Neuronal stem cell (in vitro differentiated cells): Measurements from ENCODE around the gene GABARAP.
A peak's percentile ranks its signal among the peaks of the same experiment; 100 is the strongest.

Experiments used
- DNase-seq: peaks from one replicate; pipeline ENCODE4 v3.0.0-alpha.2; 2013; ENCODE audit warnings: low spot score
- H2AFZ ChIP-seq: one replicate; pipeline ENCODE4 v1.6.1; 2013; ENCODE audit warnings: mild to moderate bottlenecking, low read length, inconsistent platforms
- H2AK5ac ChIP-seq: 2 replicates; pipeline ENCODE4 v1.6.1; 2013; ENCODE audit warnings: low read depth, mild to moderate bottlenecking, inconsistent platforms, low read length, moderate library complexity, mixed read lengths
- H2BK120ac ChIP-seq: 2 replicates; pipeline ENCODE4 v1.6.1; 2013; ENCODE audit warnings: low read depth, mild to moderate bottlenecking, inconsistent platforms, low read length, moderate library complexity, mixed read lengths
- H2BK12ac ChIP-seq: one replicate; pipeline ENCODE4 v1.6.1; 2013; ENCODE audit warnings: low read length, inconsistent platforms
- H2BK15ac ChIP-seq: 2 replicates; pipeline ENCODE4 v1.6.1; 2013; ENCODE audit warnings: mild to moderate bottlenecking, low read length, inconsistent platforms, mixed read lengths
- H2BK5ac ChIP-seq: one replicate; pipeline ENCODE4 v1.6.1; 2013; ENCODE audit warnings: inconsistent platforms, mild to moderate bottlenecking, low read length, moderate library complexity
- H3K14ac ChIP-seq: one replicate; pipeline ENCODE4 v1.6.1; 2013; ENCODE audit warnings: low read length, inconsistent platforms
- H3K18ac ChIP-seq: 2 replicates; pipeline ENCODE4 v1.6.1; 2013; ENCODE audit warnings: low read length, inconsistent platforms
- H3K23ac ChIP-seq: 2 replicates; pipeline ENCODE4 v1.6.1; 2013; ENCODE audit warnings: low read depth, mild to moderate bottlenecking, mixed read lengths, low read length, inconsistent platforms; ENCODE audit not compliant: poor library complexity
- H3K27ac ChIP-seq: replicated peaks from 3 replicates; pipeline ENCODE4 v1.5.1; 2013; ENCODE audit warnings: low read length, inconsistent platforms
- H3K27me3 ChIP-seq, 3 experiments: 2 replicates each; pipeline ENCODE4 v1.6.1; 2013; ENCODE audit warnings: low read length in 3 of 3, mild to moderate bottlenecking in 2 of 3, inconsistent platforms in 1 of 3, low read depth in 1 of 3, mixed read lengths in 1 of 3, moderate library complexity in 1 of 3; ENCODE audit not compliant: control insufficient read depth in 3 of 3, insufficient read depth in 3 of 3
- H3K36me3 ChIP-seq, 2 donors: replicated peaks in 1 of 2; 2 replicates each; pipeline ENCODE4 v1.6.1; 2013; ENCODE audit warnings: low read length in 2 of 2; ENCODE audit not compliant: control insufficient read depth in 2 of 2, insufficient read depth in 2 of 2
- H3K4ac ChIP-seq: 2 replicates; pipeline ENCODE4 v1.6.1; 2013; ENCODE audit warnings: inconsistent platforms, mild to moderate bottlenecking, low read length, moderate library complexity
- H3K4me1 ChIP-seq, 2 donors: 1 replicate in 1 of 2; 2 replicates in 1 of 2; pipeline ENCODE4 v1.6.1; 2013; ENCODE audit warnings: low read length in 2 of 2, low read depth in 1 of 2; ENCODE audit not compliant: control insufficient read depth in 2 of 2, insufficient read depth in 1 of 2
- H3K4me2 ChIP-seq: one replicate; pipeline ENCODE4 v1.6.1; 2013; ENCODE audit warnings: mild to moderate bottlenecking, low read length, inconsistent platforms; ENCODE audit not compliant: insufficient read depth, poor library complexity, severe bottlenecking
- H3K4me3 ChIP-seq, 2 donors: 2 replicates each; pipeline ENCODE4 v1.5.1; 2013; ENCODE audit warnings: low read length in 2 of 2, mild to moderate bottlenecking in 2 of 2, inconsistent platforms in 1 of 2, moderate library complexity in 1 of 2
- H3K79me1 ChIP-seq: one replicate; pipeline ENCODE4 v1.6.1; 2013; ENCODE audit warnings: low read depth, mild to moderate bottlenecking, inconsistent platforms, low read length, moderate library complexity
- H3K9ac ChIP-seq: one replicate; pipeline ENCODE4 v1.6.1; 2013; ENCODE audit warnings: mild to moderate bottlenecking, low read depth, low read length, inconsistent platforms; ENCODE audit not compliant: poor library complexity
- H3K9me3 ChIP-seq, 2 donors: replicated peaks in 1 of 2; 2 replicates each; pipeline versions ENCODE3 to v1.6.1; 2013; ENCODE audit warnings: low read length in 2 of 2, mild to moderate bottlenecking in 2 of 2, inconsistent platforms in 1 of 2, low read depth in 1 of 2, mixed read lengths in 1 of 2, moderate library complexity in 1 of 2; ENCODE audit not compliant: control insufficient read depth in 2 of 2, insufficient read depth in 1 of 2
- H4K8ac ChIP-seq: one replicate; pipeline ENCODE4 v1.6.1; 2013; ENCODE audit warnings: low read depth, mild to moderate bottlenecking, inconsistent platforms, low read length, moderate library complexity
- H4K91ac ChIP-seq: one replicate; pipeline ENCODE4 v1.6.1; 2013; ENCODE audit warnings: low read length, low read depth, mild to moderate bottlenecking, inconsistent platforms; ENCODE audit not compliant: poor library complexity
- WGBS, 2 donors: extraction: QIAGEN DNeasy Blood & Tissue Kit; methylation state at CpG; one replicate each; pipeline ENCODE4 v1.1.7; 2013; ENCODE audit warnings: missing lambda C conversion rate in 2 of 2, mixed read lengths in 1 of 2; ENCODE audit not compliant: insufficient read length in 2 of 2, insufficient replicate concordance in 1 of 2; ENCODE audit errors: extremely low coverage in 2 of 2; 5-methylcytosine and 5-hydroxymethylcytosine counted together

Gene GABARAP

GRCh38 chr17:7196651-7197401 lies 45.4 kb downstream of the GABARAP start:
- no CpG with 5 or more reads among the region's 22 CpGs for WGBS, 2 donors
- no peak overlapping the region for H3K9ac ChIP-seq

GRCh38 chr17:7195971-7196370 lies 46.3 kb downstream of the GABARAP start:
- Histone ChIP-seq H2AK5ac (no peak overlapping the region), H3K27ac (no peak overlapping the region), H4K8ac (no peak overlapping the region), H4K91ac (no peak overlapping the region), H3K4me3 (no peak overlapping the region), H2AFZ (no peak overlapping the region), H2BK15ac (no peak overlapping the region), H3K4ac (no peak overlapping the region), H3K9me3 (no peaks in the 10 kb centered on the region), H2BK5ac (no peak overlapping the region), H3K4me2 (no peak overlapping the region), H3K18ac (no peak overlapping the region), H2BK12ac (no peak overlapping the region), H3K79me1 (peaks cover 3% of the 10 kb centered on the region), H3K36me3 (peaks cover 53 to 85% of the 10 kb centered on the region in 2 donors), H3K27me3 (no peaks in the 10 kb centered on the region), H3K9ac (no peak overlapping the region), H3K4me1 (peaks cover 0 to 3% of the 10 kb centered on the region in 2 donors), H3K23ac (no peak overlapping the region), H3K14ac (no peak overlapping the region), H2BK120ac (no peak overlapping the region)
- no peak for DNase-seq
- WGBS, 2 donors: no CpG with 5 or more reads among the region's 12 CpGs

More at GRCh38 chr17:7196651-7197401, 45.4 kb downstream of the GABARAP start:
- H4K91ac ChIP-seq: no peak overlapping the region
- H3K79me1 ChIP-seq: peaks cover 3% of the 10 kb centered on the region
- no peak overlapping the region for H3K23ac ChIP-seq
- no peaks in the 10 kb centered on the region for H3K27me3 ChIP-seq
- H2BK120ac ChIP-seq: no peak overlapping the region
- no peak overlapping the region for H3K14ac ChIP-seq
- no peaks in the 10 kb centered on the region for H3K9me3 ChIP-seq
- H4K8ac ChIP-seq: no peak overlapping the region
- H2AK5ac ChIP-seq: no peak overlapping the region
- DNase-seq: no peak
- no peak overlapping the region for H2BK15ac ChIP-seq
- H3K4me2 ChIP-seq: no peak overlapping the region
- peaks cover 50 to 85% of the 10 kb centered on the region in 2 donors for H3K36me3 ChIP-seq
- no peak overlapping the region for H2BK12ac ChIP-seq
- no peak overlapping the region for H3K4me3 ChIP-seq
- no peak overlapping the region for H3K4ac ChIP-seq
- no peak overlapping the region for H3K18ac ChIP-seq
- H2AFZ ChIP-seq: no peak overlapping the region
- no peak overlapping the region for H2BK5ac ChIP-seq
- H3K27ac ChIP-seq: no peak overlapping the region
- H3K4me1 ChIP-seq: no peaks in the 10 kb centered on the region

- Histone ChIP-seq H2BK5ac (no peak overlapping the region), H3K18ac (no peak overlapping the region), H4K91ac (no peak overlapping the region), H3K4me1 (peaks cover 0 to 5% of the 10 kb centered on the region in 2 donors), H3K36me3 (peaks cover 55 to 92% of the 10 kb centered on the region in 2 donors), H3K27ac (peak overlapping the region; percentile 12), H2BK120ac (no peak overlapping the region), H4K8ac (no peak overlapping the region), H3K14ac (no peak overlapping the region), H2BK12ac (no peak overlapping the region), H3K9ac (no peak overlapping the region), H3K4me3 (no peak overlapping the region), H3K4me2 (no peak overlapping the region), H2BK15ac (no peak overlapping the region), H2AK5ac (no peak overlapping the region), H3K9me3 (no peaks in the 10 kb centered on the region), H3K27me3 (no peaks in the 10 kb centered on the region), H3K4ac (no peak overlapping the region), H3K79me1 (peaks cover 3% of the 10 kb centered on the region), H2AFZ (no peak overlapping the region), H3K23ac (no peak overlapping the region)
- DNase-seq: no peak
- WGBS, 2 donors: no CpG with 5 or more reads among the region's 12 CpGs
Measured at GRCh38 chr17:7192271-7192937, 49.8 kb downstream of the GABARAP start.

- H2BK15ac ChIP-seq: no peak overlapping the region
- no peak overlapping the region for H2AFZ ChIP-seq
- no peak overlapping the region for H3K4me2 ChIP-seq
- H3K9me3 ChIP-seq: no peaks in the 10 kb centered on the region
- peaks cover 0 to 5% of the 10 kb centered on the region in 2 donors for H3K4me1 ChIP-seq
- no peak overlapping the region for H3K4me3 ChIP-seq
- DNase-seq: peak; percentile 73
- WGBS, 2 donors: no CpG with 5 or more reads among the region's 26 CpGs
- H3K4ac ChIP-seq: no peak overlapping the region
- no peak overlapping the region for H3K23ac ChIP-seq
- peaks cover 3% of the 10 kb centered on the region for H3K79me1 ChIP-seq
- peak overlapping the region; percentile 12 for H3K27ac ChIP-seq
- no peak overlapping the region for H3K14ac ChIP-seq
- H4K91ac ChIP-seq: no peak overlapping the region
- H3K18ac ChIP-seq: peak overlapping the region; percentile 71
- H3K36me3 ChIP-seq: peaks cover 52 to 85% of the 10 kb centered on the region in 2 donors
- H2BK120ac ChIP-seq: no peak overlapping the region
- H2AK5ac ChIP-seq: peak overlapping the region; percentile 81
- H4K8ac ChIP-seq: no peak overlapping the region
- H3K9ac ChIP-seq: no peak overlapping the region
- no peaks in the 10 kb centered on the region for H3K27me3 ChIP-seq
- no peak overlapping the region for H2BK5ac ChIP-seq
- H2BK12ac ChIP-seq: no peak overlapping the region
Measured at GRCh38 chr17:7191571-7192270, 50.5 kb downstream of the GABARAP start.
